Activated CD8-positive, alpha-beta memory T cell treated with anti-CD3 and anti-CD28 coated beads for 48 hours (primary cell): Measurements from ENCODE around the gene FLNB.
A peak's percentile ranks its signal among the peaks of the same experiment; 100 is the strongest.

Source experiments
- DNase-seq, 3 experiments: peaks; one replicate each; pipeline ENCODE4 v3.0.0-alpha.2; 2020; ENCODE audit warnings: low read depth in 2 of 3, low spot score in 2 of 3

The FLNB gene

DNA sequence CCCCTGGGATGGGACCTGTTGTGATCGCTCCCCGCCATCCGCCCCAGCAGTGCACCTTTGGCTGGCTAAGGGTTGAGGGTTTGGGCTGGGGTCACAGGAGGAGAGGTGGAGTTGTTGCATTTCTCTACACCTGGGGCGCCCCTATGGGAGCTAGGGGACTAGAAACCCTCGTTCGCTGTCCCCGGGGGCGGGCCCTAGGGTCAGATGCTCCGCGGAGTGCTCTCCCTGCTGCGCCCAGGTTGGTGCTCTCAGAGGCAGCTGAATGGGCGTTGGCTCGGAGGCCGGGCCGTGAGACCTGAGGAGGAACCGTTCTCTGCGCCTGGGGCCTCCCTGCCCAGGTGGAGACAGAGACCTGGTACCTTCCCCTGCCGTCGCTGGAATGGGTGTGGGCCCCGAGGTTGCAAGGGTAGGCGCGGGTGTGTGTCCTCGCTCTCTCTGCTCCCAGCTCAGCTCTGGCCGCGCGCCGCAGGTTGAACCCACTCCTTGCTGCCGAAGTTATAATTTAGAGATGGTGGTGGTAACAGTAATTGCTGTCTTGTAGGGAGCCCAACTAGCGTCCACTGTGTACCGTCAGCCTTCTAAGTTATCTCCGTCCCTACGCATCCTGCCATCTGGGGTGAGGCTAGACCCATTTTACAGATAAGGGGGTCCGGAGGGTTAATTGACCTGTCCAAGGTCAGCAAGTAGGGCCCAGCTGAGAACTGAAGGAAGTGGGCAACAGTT, 965 bp downstream of the FLNB start:
- peak in 2 of 3 experiments; percentile 20 for DNase-seq

DNA sequence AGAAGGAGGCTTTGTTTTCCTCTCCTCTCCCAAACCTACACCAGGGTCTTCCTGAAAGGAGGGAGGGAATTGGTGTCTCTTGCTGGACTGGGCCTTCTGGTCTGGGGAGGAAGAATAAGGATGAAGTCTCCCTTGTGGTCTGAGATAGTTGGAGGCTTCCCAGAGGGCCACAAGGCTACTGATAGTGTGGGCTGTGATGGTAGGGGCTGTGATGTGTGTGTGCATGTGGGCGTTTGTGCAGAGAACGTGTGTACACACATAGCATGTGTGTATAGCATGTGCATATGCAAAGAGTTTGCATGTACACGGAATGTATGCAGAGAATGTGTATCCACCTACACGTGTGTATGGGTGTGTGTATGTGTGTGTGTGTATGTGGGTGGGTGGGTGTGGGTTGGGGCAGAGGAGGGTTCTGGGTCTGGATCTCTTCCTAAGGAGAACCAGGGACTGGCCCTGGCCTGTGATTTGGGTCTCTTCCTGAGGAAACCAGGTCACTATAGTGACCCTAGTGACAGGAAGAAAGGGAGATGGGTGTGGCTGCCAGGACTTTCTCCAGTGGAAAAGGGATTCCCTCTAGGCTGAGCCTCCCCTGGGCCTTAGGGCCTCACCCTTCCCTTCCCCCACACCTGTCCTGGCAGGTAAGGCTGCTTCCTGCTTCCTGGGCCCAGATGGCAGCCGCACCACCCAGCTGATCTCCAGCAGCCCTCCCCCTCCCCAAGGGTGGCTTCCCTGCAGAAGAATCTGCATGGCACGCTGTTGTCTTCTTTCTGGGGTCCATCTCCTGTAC, 1.7 kb downstream of the FLNB start:
- no peak for DNase-seq

DNA sequence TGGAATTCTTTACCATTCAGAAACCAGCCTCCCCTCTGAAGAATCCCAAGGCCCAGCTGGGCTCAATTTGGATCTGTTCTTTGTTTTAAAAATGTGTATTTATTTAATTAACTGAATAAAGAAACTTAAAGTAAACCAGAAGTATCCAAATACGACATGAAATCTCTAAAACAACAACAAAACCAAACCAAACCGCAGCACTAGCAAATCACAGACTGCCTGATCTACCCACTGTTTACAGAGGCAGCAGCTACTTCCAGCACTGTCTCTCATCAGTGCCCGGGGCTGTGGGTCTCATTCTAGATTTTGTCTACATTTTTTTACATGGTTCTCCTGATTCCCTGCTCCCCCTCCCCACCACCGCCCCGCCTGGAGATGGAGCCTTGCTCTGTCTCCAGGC, 2.3 kb downstream of the FLNB start:
- no peak for DNase-seq

DNA sequence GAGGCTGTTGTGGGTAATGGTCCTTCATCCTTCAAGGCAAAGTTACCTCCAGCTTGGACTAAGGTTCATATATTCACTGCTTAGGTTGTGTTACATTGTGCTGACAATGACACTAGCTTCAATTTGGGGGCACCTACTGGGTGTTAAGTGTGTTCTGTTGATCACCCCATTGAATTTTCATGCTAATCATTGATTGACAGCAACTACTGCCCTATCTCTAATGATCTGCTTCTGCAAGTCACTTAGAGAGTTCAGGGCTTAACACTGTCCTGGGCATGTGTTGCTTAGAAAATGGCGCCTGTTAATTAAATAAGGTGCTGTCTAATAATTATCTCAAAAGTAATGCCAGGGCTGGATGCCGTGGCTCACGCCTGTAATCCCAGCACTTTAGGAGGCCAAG, 3.4 kb downstream of the FLNB start:
- DNase-seq = no peak

DNA sequence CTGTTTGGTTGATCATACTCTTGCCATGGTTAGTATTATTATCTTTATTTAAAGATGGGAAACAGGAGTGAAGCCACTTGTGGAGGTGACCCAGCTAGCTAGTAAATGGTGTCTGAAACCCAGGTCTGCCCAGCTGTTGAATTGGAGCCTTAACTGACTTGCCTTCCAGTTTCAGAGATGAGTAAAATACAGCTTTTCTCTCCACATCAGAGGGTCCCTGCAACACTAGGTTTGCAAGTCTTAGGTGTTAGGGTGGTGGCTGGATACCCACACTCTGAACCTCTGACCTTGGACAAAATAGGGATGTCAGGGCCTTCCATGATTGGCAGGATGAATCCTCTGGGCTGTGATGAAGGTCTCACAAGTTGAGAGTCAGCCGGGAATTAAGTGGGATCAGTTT, 4.1 kb downstream of the FLNB start:
- DNase-seq = no peak

DNA sequence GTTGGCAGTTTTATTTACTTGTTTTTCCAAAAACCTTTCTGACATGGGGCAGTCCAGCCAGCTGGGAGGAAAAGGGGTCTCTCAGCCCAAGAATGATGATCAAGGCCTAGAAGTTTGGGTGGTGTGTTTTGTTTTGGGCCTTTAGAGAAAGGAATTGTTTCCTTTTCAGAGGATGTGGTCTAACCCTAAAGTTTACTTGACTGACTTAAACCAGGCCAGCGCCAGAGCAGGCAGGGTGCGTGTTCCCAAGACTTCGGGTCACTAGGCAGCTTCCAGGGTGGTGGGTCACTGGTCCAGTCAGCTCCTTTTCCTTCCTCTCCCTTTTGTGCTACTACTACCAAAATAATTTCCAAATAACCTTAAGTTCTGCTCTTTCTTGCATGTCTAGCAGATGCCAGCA, 4.9 kb downstream of the FLNB start:
- no peak for DNase-seq

DNA sequence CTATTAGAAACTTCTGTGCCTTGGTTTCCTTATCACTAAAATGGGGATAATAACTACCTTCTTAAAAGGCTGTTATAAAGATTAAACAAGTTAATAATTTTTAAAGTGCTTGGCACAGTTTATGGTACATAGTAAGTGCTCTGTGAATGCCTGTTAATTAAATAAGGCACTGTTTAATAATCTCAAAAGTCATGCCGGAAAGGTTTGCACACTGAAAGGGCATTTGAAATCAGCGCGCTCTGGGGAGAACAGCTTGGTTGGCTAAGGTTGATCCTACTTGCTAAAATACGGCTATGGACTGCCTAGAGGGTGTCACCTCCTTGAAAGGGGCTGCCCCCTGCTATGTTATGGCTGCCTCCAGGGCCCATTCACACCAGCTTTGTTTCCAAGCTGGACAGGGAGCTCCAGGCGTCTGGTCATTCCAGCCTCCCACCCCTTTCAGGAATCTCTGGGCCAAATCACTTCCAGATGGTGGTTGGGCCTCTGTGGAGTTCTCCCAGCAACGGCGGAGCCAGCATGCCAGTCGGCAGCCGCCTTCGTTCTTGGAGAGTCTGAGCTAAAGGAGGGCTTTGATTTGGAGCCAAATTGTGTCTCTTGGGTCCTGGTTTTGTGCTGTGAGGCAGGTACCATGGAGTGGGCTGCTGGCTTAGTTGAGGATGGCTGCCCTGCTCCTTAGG, 5.9 kb downstream of the FLNB start:
- no peak for DNase-seq

DNA sequence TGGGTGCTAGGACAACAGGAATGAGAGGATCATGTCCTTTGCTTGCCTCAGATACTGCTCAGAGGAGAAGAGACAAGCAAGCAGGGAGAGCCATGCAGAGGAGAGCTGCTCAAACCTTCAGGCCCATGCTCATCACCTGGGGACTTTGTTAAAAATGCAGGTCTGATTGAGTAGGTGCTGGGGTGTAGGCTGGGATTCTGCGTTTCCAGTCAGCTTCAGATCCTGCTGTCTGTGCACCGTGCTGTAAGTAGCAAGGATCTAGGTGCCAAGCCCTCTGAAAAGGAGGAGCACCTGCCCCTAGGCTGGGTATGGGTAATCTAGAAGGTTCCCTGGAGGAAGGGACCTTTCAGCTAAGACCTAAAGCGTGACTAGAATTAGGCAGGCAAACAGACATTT, 7.3 kb downstream of the FLNB start:
- DNase-seq = no peak

DNA sequence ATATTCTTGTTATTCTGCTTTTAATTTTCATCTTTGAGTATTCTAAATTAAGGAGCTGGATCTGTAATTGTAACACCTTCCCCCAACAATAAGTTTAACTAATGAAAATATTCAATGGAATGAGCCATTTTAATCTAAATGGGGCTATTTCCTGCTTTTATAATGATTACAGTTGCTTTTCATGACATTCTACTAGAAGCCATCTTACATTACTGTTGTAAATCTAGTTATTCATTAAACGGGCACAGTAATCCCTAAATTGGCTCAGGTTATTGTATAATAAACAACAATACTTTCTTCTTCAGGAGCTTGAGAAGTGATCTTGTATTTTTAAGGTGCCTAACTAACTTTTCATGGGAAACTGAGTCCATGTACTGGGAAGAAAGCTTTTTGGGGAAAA, 8.5 kb downstream of the FLNB start:
- no peak for DNase-seq

DNA sequence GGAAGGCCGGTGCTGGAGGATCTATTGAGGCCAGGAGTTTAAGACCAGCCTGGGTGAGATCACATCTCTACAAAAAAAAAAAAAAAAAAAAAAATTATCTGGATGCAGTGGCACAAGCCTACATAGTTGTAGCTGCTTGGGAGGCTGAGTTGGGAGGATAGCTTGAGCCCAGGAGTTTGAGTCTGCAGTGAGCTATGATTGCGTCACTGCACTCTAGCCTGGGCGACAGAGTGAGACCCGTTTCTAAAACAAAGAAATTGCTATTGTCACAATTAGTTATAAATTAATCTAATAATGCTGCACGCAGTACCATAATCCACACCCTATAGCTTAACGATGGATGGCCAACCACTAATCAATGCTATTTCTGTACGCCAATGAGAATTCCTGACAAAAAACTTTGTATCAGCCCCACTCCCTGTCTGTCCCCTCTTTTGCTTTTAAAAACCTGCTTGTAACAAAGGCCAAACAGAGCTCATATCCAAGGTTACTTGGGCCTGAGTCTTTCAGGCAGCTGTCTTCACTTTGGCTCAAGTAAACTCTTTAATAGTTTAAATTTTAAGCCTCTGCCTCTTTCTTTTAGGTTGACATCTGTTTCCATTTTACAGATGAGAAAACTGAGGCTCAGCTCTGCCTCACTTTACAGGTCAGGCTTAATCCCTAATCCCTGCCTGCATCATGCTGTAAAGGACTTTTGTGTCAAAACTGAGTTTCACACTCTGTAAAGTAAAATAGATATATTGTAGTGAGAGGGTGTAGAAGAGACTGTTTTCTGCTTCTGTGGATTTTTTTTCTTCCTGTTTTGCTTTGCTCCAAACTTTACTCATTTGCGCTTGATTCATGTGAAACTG, 10.9 kb downstream of the FLNB start:
- DNase-seq = no peak

DNA sequence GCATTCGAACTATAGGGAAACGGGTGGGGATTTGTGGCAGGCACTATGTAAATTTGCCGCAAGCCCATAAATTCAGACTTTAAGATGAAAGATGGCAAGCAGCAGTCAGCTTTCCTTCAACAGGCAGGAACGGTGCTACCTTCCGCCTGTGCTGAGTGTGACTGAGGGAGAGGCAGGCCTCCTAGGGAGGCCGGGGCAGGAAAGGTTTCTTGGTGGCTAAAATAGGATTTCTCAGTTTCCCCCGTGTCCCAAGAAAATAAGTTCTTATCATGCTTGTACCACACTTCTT, 12.5 kb downstream of the FLNB start:
- DNase-seq = no peak

DNA sequence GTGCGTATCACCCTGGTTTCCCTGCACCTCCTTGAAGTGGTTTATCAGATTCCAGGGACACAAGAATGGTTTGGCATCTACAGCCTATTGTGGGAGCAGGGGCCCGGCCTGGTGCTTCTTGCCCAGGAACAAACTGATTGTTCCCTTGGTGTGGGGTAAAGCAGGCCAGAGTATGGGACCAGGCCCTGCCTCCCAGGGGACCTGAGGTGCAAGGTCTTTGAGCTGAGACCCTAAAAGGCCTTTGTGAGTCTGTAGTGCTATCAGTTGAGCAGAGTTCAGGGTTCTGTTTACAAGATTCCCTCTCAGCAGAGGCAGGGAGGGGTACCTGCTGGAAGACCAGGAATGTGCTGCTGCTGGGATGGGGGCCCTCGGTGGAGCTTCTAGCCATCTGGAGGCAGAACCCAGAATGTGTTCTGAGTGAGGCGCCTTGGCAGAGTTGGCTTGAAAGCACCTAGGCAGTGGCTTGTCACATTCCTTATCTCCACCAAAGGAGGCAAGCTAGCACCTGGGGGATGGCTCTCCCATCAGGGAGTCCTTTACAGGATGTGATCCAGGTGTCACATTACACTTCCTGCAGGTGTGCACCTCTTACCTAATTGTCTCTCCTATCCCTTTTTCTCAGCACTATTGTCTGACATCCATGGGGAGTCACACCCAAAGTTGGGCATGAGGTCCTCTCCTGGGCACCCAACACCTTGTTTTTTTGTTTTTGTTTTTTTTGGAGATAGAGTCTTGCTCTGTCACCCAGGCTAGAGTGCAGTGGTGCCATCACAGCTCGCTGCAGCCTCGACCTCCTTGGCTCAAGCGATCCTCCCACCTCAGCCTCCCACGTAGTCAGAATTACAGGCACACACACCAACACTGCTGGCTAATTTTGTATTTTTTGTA, 13.1 kb downstream of the FLNB start:
- DNase-seq = no peak

DNA sequence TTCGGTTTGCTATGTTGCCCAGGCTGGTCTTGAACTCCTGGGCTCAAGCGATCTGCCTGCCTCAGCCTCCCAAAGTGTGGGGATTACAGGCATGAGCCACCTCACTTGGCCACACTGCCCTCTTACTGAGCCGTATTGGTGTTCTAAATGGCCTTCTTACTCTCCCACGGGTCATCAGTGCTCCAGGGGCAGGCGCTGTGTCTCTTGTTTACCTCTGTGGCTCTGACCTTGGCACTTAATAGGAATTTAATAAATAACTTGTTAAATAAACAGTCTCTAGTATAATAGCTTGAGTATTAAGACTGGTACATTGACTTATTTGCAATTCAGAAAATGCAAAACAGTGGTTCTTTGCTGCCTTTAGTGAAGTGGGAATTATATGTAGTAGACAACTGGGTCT, 13.7 kb downstream of the FLNB start:
- DNase-seq = no peak

DNA sequence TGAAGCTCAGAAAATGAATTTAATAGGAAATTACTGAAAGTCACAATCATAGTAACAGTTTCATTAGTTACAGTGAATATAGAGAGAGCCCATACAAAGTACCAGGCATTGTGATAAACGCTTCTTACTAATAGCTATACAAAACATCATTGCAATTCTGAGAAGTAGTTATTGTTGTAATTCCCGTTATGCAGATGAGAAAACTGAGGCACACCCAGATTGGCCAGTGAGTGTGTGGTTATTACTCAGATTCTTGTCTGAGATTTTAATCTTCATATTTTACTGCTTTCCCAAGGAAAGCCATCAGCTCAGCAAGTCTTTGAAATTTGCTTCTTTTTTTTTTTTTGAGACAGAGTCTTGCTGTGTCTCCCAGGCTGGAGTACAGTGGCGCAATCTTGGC, 14.3 kb downstream of the FLNB start:
- DNase-seq = no peak

DNA sequence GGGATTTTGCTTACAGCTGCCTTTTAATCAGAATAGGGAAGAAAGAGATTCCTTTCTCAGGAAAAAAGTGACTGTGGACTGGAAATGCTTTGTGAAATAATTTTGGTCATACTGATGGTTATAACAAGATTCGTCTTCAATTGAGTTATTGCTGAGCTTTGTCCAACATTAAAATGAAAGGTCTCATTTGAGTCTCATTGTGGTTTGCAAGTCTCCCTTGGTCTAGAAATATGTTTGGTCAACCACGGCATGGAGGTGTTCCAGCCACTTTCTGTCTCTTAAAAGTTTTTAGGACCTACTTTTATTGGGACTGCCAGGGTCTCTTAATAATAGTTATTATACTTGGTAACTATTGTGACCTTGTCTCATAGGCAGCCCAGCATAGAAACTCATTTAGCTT, 15.3 kb downstream of the FLNB start:
- no peak for DNase-seq

DNA sequence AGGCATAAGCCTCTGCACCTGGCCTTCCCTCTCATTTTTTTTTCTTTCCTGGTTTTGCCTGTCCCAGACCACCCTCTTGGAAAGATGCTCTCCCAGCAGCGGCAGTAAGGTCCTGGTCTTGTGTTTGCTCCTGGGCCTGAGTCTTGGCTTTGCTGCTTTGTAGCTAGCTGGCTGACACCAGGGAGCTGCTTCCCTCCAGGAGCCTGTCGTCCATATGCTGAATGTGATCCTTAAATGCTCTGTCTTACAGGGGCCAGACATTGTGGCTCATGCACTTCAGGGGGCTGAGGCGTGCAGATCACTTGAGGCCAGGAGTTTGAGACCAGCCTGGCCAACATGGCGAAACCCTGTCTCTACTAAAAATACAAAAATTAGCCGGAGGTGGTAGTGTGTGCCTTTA, 17.2 kb downstream of the FLNB start:
- no peak for DNase-seq

DNA sequence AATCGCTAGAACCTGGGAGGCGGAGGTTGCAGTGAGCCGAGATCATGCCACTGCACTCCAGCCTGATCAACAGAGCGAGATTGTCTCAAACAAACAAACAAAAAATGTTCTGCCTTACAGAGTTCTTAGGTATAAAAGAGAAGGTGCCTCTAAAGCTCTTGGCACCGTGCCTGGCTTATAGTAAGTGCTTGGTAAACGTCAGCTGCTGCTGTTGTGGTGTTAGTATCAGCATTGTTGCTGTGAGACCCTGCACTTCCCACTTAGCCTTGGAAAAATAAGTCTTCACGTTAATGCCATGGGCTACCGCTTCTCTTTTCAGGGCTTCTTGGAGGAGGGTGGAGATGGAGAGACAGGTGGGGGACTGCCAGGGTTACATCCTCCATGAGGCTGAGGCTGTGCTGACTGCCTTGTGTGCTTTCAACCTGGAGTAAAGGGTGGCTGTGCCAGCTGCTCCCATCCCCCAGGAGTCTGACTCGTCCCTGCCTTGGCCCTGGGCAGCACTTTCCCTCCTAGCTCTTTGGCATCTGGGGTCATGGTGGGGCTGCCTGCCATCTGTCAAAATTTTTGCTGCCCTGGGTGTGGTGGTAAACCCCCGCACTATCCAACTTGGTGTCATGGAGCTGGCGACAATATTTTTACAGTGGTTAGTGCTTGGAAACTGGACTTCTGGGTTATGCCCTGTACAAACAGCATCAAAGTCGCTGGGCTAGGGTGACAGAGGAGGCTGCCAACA, 17.8 kb downstream of the FLNB start:
- no peak for DNase-seq

DNA sequence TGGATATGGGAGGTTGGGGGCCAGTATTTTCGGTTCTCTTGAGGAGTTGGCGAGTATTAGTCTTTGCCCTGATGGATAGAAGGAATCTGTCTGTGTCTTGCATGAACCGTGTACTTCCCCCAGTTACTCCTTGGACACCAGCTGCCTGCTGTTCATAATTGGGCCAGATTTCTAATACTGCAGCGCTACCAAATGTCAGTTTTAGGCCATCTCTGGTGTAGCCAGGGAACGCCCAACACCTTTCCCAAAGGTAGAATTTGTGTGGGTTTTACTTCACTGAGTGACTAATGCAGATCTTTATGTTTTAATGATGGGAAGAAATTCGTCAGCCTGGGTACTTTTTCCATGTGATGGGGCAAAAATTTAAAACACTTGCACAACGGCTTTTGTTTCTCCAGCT, 18.4 kb downstream of the FLNB start:
- DNase-seq = no peak

DNA sequence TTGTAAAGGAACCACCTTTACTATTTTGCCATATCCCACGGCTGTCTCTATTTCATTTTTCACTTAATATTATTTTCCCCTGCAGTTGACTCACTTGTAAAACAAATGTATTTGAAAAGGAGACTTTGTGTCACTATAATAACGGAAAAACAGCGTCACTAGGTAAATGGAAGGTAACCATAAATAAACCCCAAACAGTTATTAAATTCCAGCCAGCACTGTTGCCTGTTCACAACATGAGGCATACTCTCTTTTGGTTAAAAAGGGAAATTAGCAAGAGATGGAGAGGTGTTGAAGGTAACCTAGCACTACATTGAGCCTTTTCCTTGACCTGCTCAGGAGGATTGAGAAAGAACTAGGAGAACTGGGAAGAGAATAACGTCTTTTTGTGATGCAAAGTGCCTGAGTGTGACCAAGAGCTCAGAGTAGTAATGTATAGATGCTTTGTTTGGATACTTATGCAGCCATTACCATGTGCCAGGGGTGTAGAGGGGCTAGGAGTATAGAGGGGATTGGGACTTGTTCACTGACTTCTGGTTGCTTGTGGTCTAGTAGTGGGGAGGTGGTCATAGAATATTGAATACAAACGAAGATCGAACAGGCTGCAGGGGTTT, 19.6 kb downstream of the FLNB start:
- DNase-seq = no peak

DNA sequence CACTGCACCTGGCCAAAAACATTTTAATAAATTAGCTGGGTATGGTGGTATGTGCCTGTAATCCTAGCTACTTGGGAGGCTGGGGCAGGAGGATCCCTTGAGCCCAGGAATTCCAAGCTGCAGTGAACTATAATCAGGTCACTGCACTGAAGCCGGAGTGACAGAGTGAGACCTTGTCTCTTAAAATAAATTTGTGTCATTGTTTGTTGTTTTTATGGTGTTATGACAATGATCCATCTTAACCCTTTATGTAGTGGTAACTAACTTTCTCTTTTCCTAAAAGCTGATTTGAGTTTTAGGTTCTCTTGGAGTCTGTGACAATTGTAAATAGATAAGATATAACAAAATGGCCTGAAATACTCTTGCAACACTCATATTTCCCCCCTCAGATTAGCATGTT, 20.7 kb downstream of the FLNB start:
- no peak for DNase-seq
